GM21367 (cell line): ENCODE data around the gene JUNB.
"Not testable (repeated sequence)": the region's sequence is repeated elsewhere in the genome, so short reads cannot be mapped to it uniquely, and the experiment has no call there.

Experiments
- ATAC-seq: cut with Tn5 transposase; IDR thresholded peaks from one replicate; pipeline ENCODE4 v1.9.1; 2021; ENCODE audit not compliant: unreplicated experiment

JUNB gene

GRCh38 chr19:12802267-12803106, 11.2 kb downstream of the JUNB start:
- no peak for ATAC-seq

GRCh38 chr19:12804051-12804450, 12.8 kb downstream of the JUNB start:
- ATAC-seq: no peak

GRCh38 chr19:12806242-12807081, 15.2 kb downstream of the JUNB start, which contains the start of gene RNASEH2A:
Gene RNASEH2A (plus strand): TSS chr19:12806584. CDS start chr19:12806674, 90 bp downstream.
- peak; percentile 47 for ATAC-seq

- ATAC-seq: no peak
These were observed 23.8 kb downstream of the JUNB start for GRCh38 chr19:12815088-12815487.

GRCh38 chr19:12817188-12817587, 25.9 kb downstream of the JUNB start:
- ATAC-seq: not testable (repeated sequence)

- ATAC-seq: not testable (repeated sequence)
These were observed 26.5 kb downstream of the JUNB start for GRCh38 chr19:12817810-12818209.

GRCh38 chr19:12821761-12822160, 30.5 kb downstream of the JUNB start:
- no peak for ATAC-seq

- no peak for ATAC-seq
These were observed 34.2 kb downstream of the JUNB start for GRCh38 chr19:12825254-12826131.

- ATAC-seq: no peak
These were observed 37.2 kb downstream of the JUNB start for GRCh38 chr19:12828494-12828893.

GRCh38 chr19:12833418-12833737, 42.1 kb downstream of the JUNB start:
- no peak for ATAC-seq

- ATAC-seq: no peak
These were observed 42.7 kb downstream of the JUNB start for GRCh38 chr19:12833738-12834565.

- no peak for ATAC-seq
These were observed 43.3 kb downstream of the JUNB start, which contains the start of gene RTBDN for GRCh38 chr19:12834566-12834943. Gene RTBDN (minus strand): TSS chr19:12834579. CDS start chr19:12829979, 4,600 bp downstream.

- ATAC-seq: no peak
These were observed 43.9 kb downstream of the JUNB start for GRCh38 chr19:12834976-12835757.

GRCh38 chr19:12836529-12836863, 45.2 kb downstream of the JUNB start:
- no peak for ATAC-seq

- ATAC-seq: no peak
These were observed 45.9 kb downstream of the JUNB start for GRCh38 chr19:12837225-12837624.

- no peak for ATAC-seq
These were observed 47.0 kb downstream of the JUNB start, which contains the start of gene MAST1 for GRCh38 chr19:12838182-12838885. Gene MAST1 (plus strand): TSS chr19:12838515. CDS start chr19:12838573, 58 bp downstream.

- no peak for ATAC-seq
These were observed 47.8 kb downstream of the JUNB start for GRCh38 chr19:12838886-12839756.
